PFSK-1 (cell line): ENCODE results near the gene COL23A1.

Source experiments
- POLR2AphosphoS5 ChIP-seq: IDR thresholded peaks from 2 replicates; pipeline ENCODE4 v1.6.1; 2012; ENCODE audit warnings: low read depth, mild to moderate bottlenecking, control low read depth, low read length, moderate library complexity
- SIN3A ChIP-seq: IDR thresholded peaks from 2 replicates; pipeline ENCODE4 v1.6.1; 2012; ENCODE audit warnings: mild to moderate bottlenecking, low read length, moderate library complexity, borderline replicate concordance; ENCODE audit not compliant: insufficient read depth
- TAF1 ChIP-seq: IDR thresholded peaks from 2 replicates; pipeline ENCODE4 v1.6.1; 2012; ENCODE audit warnings: low read length, control low read depth, borderline replicate concordance; ENCODE audit not compliant: insufficient read depth

- TF ChIP-seq TAF1: no peak
- no peak for TF ChIP-seq POLR2AphosphoS5
- TF ChIP-seq SIN3A: no peak
Measured at GRCh38 chr5:178464431-178465048, 125.7 kb downstream of the COL23A1 start.
